ENCODE measurements around the gene SIPA1L2. TPM values are rescaled to one million over a fixed set of nuclear protein-coding genes. Genes with fewer than 3 reads are reported as not detected.

Gene SIPA1L2
- total RNA-seq, 2 donors from 2014 or later: 57.1 to 100 TPM

- Histone ChIP-seq H3K27ac (peak overlapping the region; percentile 94 to 97), H3K4me1 (peaks cover 0 to 24% of the 10 kb centered on the region in 2 donors), H3K27me3 (no peaks in the 10 kb centered on the region), H3K36me3 (no peaks in the 10 kb centered on the region), H3K9me3 (no peaks in the 10 kb centered on the region), H3K4me3 (peak overlapping the region; percentile 90 to 95)
- no peak for DNase-seq (ENCODE audit: low spot score)
- TF ChIP-seq CTCF (IDR thresholded peaks at IDR 0.05): peak in 1 of 2 donors; percentile 17
Measured at GRCh38 chr1:232630894-232631195, 912 bp upstream of the SIPA1L2 start.

- DNase-seq (ENCODE audit: low spot score): peak; percentile 63
- peak overlapping the region; percentile 78 to 94 for H3K27ac ChIP-seq
Measured at GRCh38 chr1:232629250-232630046, 485 bp downstream of the SIPA1L2 start.

GRCh38 chr1:232628335-232629249, 1.3 kb downstream of the SIPA1L2 start:
- no peak for DNase-seq (ENCODE audit: low spot score)
- Histone ChIP-seq H3K27ac (peak overlapping the region; percentile 78 to 94), H3K9me3 (no peaks in the 10 kb centered on the region), H3K36me3 (no peaks in the 10 kb centered on the region), H3K4me3 (peak overlapping the region; percentile 90 to 95), H3K27me3 (no peaks in the 10 kb centered on the region), H3K4me1 (peaks cover 0 to 36% of the 10 kb centered on the region in 2 donors)
- TF ChIP-seq CTCF (IDR thresholded peaks at IDR 0.05): peak; percentile 27 to 60

More at GRCh38 chr1:232629250-232630046, 485 bp downstream of the SIPA1L2 start:
- Histone ChIP-seq H3K27me3 (no peaks in the 10 kb centered on the region), H3K4me3 (peak overlapping the region; percentile 90 to 95), H3K4me1 (peaks cover 0 to 30% of the 10 kb centered on the region in 2 donors), H3K9me3 (no peaks in the 10 kb centered on the region), H3K36me3 (no peaks in the 10 kb centered on the region)
- TF ChIP-seq CTCF (IDR thresholded peaks at IDR 0.05): no peak

GRCh38 chr1:232627645-232628334, 2.1 kb downstream of the SIPA1L2 start:
- Histone ChIP-seq H3K27me3 (no peaks in the 10 kb centered on the region), H3K9me3 (no peaks in the 10 kb centered on the region), H3K4me3 (peak overlapping the region; percentile 90 to 95), H3K27ac (peak overlapping the region; percentile 78 to 94), H3K4me1 (peaks cover 0 to 42% of the 10 kb centered on the region in 2 donors), H3K36me3 (no peaks in the 10 kb centered on the region)
- TF ChIP-seq CTCF (IDR thresholded peaks at IDR 0.05): peak in 1 of 2 donors; percentile 38
- no peak for DNase-seq (ENCODE audit: low spot score)

- Histone ChIP-seq H3K4me3 (peak overlapping the region in 1 of 2 donors; percentile 90), H3K36me3 (no peaks in the 10 kb centered on the region), H3K4me1 (peaks cover 0 to 48% of the 10 kb centered on the region in 2 donors), H3K27me3 (no peaks in the 10 kb centered on the region), H3K27ac (peak overlapping the region in 1 of 2 donors; percentile 78), H3K9me3 (no peaks in the 10 kb centered on the region)
- TF ChIP-seq CTCF (IDR thresholded peaks at IDR 0.05): no peak
- DNase-seq (ENCODE audit: low spot score): no peak
Measured at GRCh38 chr1:232627171-232627570, 2.8 kb downstream of the SIPA1L2 start.
